HK-2 (cell line): ENCODE results near the gene CAMTA1.
"Not testable (repeated sequence)": the region's sequence is repeated elsewhere in the genome, so short reads cannot be mapped to it uniquely, and the experiment has no call there.

Source experiments
- DNase-seq: peaks from one replicate; pipeline ENCODE4 v3.0.0-alpha.2; 2018; ENCODE audit not compliant: unreplicated experiment

Gene CAMTA1

DNA sequence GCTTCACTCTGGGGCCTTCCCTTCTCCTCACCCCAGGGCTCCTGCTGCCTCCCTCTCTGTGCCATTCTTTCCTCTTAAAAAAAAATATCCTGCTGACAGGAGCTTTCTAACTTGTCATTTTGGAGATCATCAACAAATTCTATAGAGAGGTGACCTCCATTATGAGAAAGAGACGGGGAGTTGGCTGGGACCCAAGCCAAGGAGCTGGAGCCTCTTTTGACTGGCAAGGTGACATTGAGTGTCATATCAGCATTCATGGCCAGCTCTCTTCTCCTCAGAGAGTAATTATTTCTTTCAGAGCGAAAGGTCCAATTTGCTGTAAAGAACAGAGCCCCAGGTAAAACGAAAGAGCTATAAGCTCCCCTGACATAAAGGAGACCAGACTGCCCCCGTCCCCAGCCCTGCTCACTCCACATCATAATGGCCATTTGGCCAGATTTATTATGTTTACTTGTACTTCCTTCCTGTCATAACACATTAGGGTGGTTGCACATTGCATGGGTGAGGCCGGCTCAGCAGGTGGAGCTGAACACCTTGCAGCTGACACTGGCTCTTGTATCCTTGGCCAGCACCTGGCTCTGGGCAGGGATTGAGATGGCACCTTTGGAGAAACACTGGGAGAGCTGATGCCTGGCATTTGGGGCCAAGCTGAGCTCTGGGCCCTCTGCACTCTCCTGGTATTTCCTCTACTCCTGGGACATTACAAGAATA is 581.9 kb downstream of the CAMTA1 start:
- DNase-seq = no peak

DNA sequence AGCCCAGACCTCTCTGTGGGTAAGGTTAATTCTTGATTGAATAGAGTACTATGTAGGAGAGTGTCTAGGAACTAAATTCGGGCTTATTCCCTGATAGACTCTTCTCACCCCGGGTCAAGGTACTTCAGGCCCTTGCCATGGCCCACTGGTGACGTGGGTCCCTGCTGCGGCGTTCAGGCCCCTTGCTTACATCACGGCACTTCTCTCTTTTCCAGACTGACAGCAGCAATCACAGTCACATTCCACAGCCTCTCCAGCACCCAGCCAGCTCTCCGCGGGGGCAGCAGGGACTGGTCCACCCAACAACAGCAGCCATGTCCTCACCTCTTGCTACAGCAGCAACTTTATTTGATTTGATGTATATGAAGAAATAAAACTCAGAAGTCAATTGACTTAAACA is 584.6 kb downstream of the CAMTA1 start:
- no peak for DNase-seq

DNA sequence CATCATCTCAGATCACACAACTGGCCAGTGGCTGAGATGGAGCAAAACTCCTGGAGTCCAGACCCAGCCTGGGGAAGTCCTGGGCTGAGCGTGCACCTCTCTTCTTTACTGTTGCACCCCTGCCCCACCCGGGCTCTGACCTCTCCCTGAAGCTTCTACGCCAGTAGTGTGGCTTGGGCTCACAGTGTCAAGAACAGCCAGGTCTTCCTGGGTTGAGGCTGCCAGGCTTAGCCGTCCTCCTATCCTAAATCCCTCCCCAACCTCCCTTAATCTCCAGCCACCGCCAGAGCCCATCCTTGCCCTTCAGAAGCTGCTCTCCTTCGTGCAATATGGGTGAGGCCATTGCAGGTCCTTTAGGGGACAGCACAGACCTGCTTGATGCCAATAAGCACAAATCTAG is 586.7 kb downstream of the CAMTA1 start:
- DNase-seq = no peak

DNA sequence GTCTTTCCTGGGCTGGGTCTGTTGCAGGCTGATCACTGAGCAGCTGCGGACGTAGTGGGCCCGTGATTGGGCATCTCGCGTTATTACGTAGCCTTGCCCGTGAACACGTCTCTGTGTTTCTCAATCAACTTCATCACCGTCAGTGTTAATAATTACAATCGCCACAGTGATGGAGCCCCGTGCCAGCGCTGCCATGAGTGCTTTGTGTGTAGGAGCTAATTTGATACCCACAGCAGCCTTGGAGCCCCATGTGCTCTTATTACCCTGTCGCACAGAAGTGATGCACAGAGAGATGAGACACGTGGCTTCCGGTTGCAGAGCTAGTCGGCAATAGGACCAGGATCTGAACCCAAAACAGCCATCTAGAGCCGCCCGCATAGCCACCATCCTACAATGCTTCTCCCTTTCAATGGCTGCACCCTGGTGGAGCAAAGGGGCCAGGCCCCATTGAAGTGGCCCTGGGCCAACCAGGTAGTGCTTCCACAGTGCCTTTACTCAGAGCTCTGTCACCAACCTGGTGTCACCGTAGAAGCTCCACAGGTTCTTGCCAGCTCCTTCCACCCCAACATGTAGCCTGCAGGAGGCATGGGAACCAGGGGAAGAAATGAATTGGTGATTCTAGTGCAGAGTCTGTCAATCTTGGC is 587.3 kb downstream of the CAMTA1 start:
- DNase-seq = no peak

DNA sequence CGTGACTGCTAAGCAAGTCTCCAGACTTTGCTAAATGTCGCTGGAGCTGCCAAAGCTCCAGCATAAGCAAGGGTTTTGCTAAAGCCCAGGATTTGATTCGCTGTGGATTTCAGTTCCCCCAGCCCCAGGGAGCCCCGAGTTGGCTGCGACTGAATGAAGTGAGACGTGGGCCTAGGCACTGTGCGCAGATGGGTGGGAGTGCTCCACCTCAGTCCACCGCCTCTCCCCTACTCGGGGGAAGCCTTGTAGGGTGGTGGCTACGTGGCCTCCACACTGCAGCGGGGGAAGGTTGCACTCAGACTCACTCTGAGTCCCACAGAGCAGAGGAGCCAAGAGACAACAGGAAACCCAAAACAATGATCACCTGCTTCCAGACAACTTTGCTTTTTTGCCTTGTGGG is 588.0 kb downstream of the CAMTA1 start:
- DNase-seq = no peak

DNA sequence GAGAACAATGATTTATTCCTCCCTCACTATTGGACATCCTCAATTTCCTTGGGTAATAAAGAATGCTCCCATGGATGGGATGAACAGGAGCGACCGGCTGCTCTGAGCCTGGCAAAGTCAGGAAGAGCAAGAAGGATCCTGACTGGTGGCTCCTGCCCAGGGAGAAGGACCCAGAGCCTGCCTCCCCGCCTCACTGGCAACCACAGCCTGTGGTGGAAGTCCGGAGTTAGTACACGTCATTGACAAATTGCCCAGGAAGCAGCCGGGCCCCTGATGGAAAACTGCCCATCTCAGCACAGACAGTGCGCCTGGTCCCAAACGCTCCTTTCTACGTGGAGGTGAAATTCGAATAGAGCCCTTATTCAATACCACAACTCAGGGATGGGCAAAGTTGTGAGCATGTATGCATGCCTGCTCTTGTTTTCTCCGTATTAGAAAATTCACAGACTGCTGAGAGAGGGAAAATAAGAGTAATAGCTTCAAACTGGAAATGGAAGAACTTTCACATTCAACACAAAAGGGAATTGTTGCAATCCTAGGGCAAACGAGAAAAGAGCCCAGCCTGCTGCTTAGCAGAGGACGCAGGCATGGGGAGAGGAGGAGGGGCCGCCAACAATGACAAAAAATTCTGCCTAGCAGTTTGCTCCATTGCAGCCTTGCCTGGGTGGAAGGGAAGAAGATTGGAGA is 588.8 kb downstream of the CAMTA1 start:
- no peak for DNase-seq

DNA sequence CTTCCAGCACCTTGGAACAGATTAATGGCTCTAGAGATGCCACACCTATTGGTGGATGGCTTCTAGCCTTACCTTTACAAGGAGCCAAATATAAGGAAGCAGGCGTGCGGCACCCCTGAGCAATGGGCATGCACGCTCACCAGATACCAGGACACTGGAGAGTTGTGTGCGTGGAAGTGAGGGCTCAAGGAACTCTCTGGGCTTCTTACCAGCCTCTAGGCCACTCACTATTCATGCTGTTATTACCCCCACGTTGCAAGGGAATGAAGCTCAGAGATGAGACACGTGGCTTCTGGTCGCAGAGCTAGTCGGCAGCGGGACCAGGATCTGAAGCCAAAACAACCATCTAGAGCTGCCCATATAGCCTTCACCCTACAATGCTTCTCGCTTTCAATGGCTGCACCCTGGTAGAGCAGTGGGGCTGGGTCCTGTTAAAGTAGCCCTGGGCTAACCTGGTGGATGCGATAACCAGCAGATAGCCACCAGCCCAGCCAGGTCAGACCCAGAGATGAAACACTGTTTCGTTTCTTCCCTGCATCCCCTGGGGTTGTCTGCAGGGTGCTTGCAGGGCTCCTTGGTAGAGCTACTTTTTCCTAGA is 589.4 kb downstream of the CAMTA1 start:
- no peak for DNase-seq

DNA sequence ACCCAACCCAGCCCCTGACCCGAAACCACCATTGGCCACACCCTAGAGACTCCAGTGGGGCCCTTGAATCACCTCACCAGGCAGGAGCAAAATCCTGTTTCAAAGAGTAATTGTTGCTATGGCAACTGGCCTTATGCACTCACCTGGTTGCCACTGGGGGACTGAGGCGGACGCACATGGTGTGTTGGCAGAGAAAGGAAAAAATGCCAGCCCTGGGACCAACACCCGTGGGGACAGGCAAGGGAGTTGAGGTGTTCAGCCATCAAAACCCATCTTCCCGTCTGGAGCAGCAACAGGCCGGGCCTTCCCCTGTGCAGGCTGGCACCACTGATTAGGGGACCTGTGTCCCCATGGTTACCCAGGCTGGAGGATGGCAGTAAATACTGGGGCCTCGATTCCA is 590.1 kb downstream of the CAMTA1 start:
- no peak for DNase-seq

DNA sequence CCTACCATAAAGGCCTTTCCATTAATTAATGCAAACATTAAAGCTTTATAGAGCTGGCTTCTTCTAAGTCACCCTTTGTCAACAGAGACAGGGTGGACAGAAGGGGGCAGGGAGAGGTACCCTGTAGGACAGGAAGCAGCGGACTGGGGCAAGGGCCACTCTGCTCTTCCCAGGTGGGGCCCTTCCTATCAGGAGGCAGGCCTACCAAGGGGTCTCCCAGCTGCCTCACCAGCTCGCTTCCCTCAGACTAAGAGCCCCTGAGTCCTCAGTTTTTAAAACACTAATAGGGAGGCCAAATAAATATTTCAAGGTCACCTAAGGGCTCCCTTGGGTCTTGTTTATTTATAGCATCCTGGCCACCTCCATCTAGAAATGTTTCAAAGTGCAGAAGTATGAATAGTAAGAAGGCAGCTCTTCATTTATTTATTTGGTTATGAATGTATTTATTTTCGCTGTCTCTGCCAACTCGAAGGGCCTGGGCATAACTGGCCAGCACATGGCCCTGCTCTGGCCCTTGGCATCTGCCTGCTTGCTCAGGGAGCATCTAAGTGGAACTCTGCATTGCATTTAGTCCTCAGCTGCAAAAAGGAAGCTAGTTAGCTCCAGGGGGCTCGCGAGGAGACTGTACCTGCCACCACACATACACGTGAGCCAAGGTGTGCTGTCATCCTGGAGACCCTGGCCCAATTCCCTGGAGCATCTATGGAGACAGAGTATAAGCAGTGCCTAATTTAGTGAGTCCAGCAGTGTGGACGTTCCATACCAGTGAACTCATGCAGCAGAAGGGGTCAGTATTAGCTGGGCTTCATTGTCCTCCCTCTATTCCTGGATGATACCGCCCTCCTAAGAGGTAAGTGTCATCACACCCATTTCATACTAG is 590.8 kb downstream of the CAMTA1 start:
- no peak for DNase-seq

DNA sequence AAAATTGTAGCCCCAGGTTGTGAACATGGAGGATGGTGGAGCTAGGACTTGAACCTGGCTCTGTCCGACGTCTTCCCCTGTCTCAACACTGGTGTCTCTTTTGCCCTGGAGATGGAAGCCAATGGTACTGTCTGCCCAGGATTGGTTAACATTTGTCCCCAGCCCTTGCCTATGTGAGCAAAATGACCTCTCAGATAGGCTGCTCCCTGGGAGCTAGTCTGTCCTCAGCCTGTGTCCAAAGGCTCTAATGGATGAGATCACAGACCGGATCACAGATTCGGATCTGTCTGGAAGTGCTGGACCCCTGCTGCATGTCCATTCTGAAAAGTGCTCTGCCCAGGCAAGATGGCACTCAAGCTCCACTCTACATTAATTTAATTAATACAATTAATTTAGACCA is 591.4 kb downstream of the CAMTA1 start:
- DNase-seq = no peak

DNA sequence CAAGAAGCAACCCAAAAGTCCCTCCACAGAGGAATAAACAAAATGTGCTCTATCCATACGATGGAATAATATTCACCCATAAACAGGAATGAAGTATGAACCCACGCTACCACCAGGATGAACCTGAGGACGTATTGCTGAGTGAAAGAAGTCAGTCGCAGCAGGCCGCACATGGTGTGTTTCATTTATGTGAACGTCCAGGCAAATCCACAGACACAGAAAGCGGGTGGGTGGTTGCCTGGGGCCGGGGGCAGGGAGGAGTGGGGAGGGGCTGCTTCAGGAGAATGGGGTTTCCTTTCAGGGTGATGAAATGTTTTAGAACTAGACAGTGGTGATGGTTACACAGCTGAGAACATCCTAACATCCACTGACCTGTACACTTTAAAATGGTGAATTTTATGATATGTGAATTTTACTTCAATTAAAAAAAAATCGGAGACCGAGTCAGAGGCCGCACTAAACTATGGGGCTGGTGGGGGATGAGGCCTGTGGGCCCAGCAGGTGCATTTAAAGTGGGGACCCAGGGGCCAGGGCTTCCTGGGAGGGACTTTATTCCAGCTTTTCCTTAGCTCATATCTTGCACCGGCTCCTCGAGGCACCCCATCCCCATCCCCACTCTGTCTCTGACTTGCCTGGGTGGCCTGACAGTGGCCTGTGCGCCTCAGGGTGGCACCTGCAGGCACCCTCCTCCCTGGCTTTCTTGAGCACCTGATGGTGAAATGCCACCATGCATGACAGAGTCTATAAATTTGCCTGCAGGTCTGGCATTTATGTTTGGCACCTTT is 593.3 kb downstream of the CAMTA1 start:
- DNase-seq = no peak

DNA sequence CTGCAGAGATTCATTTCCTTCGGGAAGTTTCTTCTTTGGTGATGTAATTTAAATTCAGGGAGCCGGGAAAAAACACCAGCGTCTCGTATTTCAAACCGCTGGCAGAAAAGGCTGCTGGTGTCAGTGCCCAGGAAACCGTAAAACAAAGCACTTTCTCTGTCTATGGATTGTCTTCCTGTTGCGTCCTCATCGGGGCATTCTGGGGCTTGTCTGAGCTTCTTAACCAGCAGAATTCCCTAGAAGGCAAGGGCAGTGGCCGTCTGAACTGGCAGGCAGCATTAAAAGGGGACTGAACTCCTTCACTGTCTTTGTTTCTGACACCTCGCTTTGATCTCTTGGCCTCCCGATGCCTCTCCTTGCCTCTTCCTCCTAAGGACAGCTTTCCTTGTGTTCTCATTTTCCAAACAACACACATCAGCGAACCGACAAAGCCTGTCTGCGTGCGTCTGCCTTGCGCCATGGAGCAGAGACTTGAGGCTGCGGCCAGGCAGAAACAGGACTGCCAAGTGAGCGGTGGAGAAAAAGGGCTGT is 594.3 kb downstream of the CAMTA1 start:
- no peak for DNase-seq

DNA sequence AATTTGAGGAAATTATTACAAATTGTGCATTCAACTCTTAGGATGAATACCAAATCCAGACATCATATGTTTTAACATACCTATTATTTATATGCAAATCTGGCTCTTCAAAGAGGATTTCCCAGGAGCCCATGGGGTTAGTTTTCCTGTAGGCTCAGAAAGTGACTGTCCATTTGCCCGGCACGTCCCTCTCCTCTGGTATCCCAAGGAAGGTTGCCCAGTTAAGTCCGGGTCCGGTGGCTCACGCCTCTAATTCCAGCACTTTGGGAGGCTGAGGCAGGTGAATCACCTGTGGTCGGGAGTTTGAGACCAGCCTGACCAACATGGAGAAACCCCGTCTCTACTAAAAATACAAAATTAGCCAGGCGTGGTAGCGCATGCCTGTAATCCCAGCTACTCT is 594.8 kb downstream of the CAMTA1 start:
- DNase-seq = not testable (repeated sequence)

DNA sequence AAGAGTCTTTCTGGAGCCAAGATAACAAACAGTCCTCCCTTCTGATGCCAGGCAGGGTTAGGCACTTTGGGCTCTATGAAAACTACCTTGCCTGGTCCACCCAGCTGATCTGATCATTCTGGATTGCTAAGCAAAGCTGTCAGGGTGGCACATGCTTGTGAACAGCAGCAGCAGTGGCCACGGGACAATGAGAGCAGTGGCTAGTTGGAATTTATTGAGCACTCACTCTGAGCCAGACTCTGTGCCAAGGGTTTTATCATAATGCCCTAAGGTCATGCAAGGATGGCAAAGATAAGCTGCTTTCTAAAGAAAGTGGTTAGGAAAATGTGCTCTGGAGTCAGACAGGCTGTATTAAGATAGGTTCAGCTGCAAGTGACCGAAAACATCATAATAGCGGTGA is 595.5 kb downstream of the CAMTA1 start:
- DNase-seq = no peak

DNA sequence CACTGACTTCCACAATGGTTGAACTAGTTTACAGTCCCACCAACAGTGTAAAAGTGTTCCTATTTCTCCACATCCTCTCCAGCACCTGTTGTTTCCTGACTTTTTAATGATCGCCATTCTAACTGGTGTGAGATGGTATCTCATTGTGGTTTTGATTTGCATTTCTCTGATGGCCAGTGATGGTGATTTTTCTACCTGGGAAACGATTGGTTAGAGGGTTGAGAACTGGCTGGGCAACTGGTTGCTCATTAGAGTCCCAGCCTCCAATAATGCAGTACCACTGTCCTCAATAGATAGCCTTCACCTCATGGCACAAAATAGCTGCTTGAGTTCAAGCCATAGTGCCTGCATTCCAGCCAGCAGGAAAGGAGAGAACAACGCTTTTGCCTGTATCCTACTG is 596.5 kb downstream of the CAMTA1 start:
- not testable (repeated sequence) for DNase-seq

DNA sequence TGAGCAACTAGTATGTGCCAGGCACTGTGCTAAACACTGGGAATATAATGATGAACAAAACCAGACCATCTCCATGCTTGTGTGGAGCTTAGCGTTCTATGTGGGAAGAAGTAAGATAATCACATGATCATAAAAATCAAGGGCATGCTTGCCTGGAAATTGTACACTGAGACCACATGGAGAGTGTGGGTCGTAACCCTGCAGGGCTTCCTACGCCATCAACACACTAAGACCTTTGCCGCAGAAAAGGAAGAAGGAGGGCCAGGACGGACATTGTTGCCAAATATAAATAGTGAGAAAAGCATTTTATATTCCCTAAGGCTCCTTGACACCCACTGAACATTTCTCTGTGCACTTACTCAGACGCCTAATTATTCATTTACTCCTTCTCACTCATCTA is 597.7 kb downstream of the CAMTA1 start:
- DNase-seq = no peak

DNA sequence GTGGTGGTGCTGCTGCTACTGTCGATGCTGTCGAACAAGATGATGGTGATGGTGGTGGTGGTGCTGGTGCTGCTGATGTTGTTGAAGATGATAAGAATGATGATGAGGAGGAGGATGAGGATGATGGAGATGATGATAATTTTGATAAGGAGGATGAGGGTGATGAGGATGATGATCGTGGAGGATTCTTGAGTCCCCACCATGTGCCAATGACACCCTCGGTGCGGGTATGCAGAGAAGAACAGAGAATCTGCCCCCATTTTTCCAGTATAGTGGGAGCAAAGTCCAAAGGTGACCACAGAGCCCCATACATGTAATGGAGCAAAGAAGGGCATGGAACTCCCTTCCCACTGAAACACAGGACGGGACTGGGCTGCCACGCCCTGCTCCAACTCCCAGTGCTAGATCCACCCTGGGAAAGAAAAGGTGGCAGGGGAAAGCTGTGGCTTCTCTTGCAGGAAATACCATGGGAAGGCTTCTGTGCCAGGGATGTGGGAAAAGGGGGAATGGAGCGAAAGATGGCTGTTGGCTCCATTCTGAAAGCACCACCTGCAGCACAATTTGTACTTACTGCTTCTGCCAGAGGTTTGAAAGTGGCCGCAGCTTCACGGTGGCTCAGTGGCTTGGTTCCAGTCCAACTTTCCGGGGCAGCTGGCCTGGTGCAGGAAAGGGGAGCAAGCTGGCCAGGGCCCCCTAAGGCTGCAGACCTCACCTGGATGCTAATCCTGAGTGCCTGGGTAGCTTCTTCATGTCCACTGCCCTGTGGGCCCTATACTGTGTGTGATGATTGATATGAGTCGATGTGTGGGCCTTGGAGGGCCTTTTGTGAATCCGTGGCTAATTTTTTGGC is 598.6 kb downstream of the CAMTA1 start:
- DNase-seq = no peak

DNA sequence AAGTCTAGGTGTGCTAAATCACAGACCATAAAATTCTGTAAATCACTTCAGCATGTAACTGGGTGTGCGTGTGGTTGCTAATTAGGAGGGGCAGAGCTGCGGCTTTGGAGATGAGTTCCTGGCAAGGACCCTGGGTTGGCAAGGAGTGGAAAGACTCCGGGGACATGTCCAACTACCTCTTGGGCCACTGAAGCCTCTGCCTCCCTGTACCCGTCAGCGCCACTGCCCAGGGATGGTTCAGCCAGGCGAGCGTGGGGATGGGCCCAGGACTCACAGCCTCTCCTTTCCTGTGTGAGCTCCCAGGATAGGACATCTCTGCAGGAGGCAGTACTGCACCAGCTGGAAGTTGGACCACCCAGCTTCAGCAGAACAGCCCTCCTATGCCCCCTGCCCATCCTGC is 599.4 kb downstream of the CAMTA1 start:
- no peak for DNase-seq

DNA sequence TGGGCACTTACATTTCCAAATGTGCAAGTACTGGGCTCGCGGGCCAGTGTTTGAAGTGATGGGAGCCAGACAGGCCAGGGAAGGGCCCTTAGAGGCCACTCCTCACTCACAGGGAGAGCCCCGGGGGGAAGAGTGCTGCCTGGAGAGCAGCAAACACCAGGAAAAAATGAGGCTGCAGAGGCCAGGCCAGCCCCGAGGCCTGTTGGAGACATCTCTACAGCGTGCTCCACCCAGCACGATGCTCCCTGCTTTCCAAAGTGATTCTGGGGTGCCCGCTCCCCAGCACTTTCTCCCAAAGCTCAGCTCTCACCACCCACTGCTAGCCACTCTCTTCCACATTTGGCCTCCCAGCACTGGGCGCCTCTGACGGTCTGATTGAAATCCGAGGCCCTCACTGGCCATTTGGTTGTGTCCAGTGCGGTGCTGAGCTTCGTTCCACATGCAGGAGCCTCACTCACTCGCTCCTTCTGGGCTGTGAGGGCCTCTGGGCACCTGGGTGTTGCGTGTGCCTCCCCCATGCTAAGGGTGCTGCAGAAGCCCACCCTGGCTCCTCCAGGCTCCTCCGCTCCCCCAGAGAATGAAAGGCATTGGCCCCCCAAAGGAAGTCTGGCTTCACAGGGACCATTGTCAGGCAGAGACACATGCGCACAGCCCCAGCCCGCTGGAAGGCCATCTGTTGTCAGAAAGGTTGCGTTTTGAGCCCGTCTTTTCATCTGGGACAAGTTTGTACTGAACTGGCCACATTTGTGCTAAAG is 600.4 kb downstream of the CAMTA1 start:
- DNase-seq = no peak
